CD4-positive, alpha-beta T cell treated with Interleukin-12 subunit alpha and Interleukin-12 subunit beta, for 1 hour (primary cell): ENCODE data around the gene CFAP57.
"Not testable (repeated sequence)": the region's sequence is repeated elsewhere in the genome, so short reads cannot be mapped to it uniquely, and the experiment has no call there.

Source experiments
- DNase-seq: peaks from one replicate; pipeline ENCODE4 v3.0.0-alpha.2; 2020

Gene CFAP57

GRCh38 chr1:43171876-43172526 is at the start of gene CFAP57, which contains the start of gene EBNA1BP2:
Gene CFAP57 (plus strand): TSS chr1:43172330. CDS start chr1:43172754, 424 bp downstream.
Gene EBNA1BP2 (minus strand): TSS chr1:43172290. CDS start chr1:43172118, 172 bp downstream.
- DNase-seq: peak; percentile 94

GRCh38 chr1:43123031-43123430 is 49.1 kb upstream of the CFAP57 start:
- no peak for DNase-seq

GRCh38 chr1:43128816-43129215 is 43.3 kb upstream of the CFAP57 start:
- DNase-seq: no peak

GRCh38 chr1:43129426-43129825 is 42.7 kb upstream of the CFAP57 start:
- DNase-seq: no peak

- DNase-seq: no peak
Measured at GRCh38 chr1:43134068-43134467, 38.1 kb upstream of the CFAP57 start.

- no peak for DNase-seq
Measured at GRCh38 chr1:43134640-43135039, 37.5 kb upstream of the CFAP57 start.

GRCh38 chr1:43135857-43136781 is 36.0 kb upstream of the CFAP57 start:
- no peak for DNase-seq

GRCh38 chr1:43137445-43138052 is 34.6 kb upstream of the CFAP57 start:
- DNase-seq: no peak

- DNase-seq: not testable (repeated sequence)
Measured at GRCh38 chr1:43139295-43139694, 32.8 kb upstream of the CFAP57 start.

- DNase-seq: no peak
Measured at GRCh38 chr1:43140010-43140409, 32.1 kb upstream of the CFAP57 start.

GRCh38 chr1:43140583-43140982 is 31.5 kb upstream of the CFAP57 start:
- no peak for DNase-seq

GRCh38 chr1:43143441-43143888 is 28.7 kb upstream of the CFAP57 start:
- no peak for DNase-seq

- DNase-seq: no peak
Measured at GRCh38 chr1:43144237-43144636, 27.9 kb upstream of the CFAP57 start.

GRCh38 chr1:43147625-43148327 is 24.4 kb upstream of the CFAP57 start:
- peak; percentile 17 for DNase-seq

GRCh38 chr1:43149889-43150288 is 22.2 kb upstream of the CFAP57 start:
- no peak for DNase-seq

GRCh38 chr1:43152866-43153265 is 19.3 kb upstream of the CFAP57 start:
- DNase-seq: no peak

GRCh38 chr1:43153443-43153842 is 18.7 kb upstream of the CFAP57 start:
- no peak for DNase-seq

- DNase-seq: no peak
Measured at GRCh38 chr1:43156026-43156425, 16.1 kb upstream of the CFAP57 start.

GRCh38 chr1:43165162-43165561 is 7.0 kb upstream of the CFAP57 start:
- DNase-seq: no peak

GRCh38 chr1:43165765-43166164 is 6.4 kb upstream of the CFAP57 start:
- DNase-seq: no peak

- no peak for DNase-seq
Measured at GRCh38 chr1:43171312-43171875, 736 bp upstream of the CFAP57 start.

- DNase-seq: peak; percentile 91
Measured at GRCh38 chr1:43172527-43172972, 420 bp downstream of the CFAP57 start.
